ENCODE data around the gene GYPC.

GYPC gene

GRCh38 chr2:126722081-126722480, 66.1 kb downstream of the GYPC start:
- FAIRE-seq (no peak), DNase-seq (ENCODE audit: insufficient read length, low spot score) (no peak)

- DNase-seq (ENCODE audit: insufficient read length, low spot score) (no peak), FAIRE-seq (no peak)
Measured at GRCh38 chr2:126722546-126722945, 66.6 kb downstream of the GYPC start.

GRCh38 chr2:126723281-126723815, 67.4 kb downstream of the GYPC start:
- no peak for DNase-seq (ENCODE audit: insufficient read length, low spot score)
- FAIRE-seq, result no peak

GRCh38 chr2:126725580-126725979, 69.6 kb downstream of the GYPC start:
- FAIRE-seq, result no peak
- DNase-seq (ENCODE audit: insufficient read length, low spot score), result no peak

GRCh38 chr2:126729896-126730295, 73.9 kb downstream of the GYPC start:
- DNase-seq (ENCODE audit: insufficient read length, low spot score) (no peak), FAIRE-seq (no peak)

GRCh38 chr2:126730655-126731054, 74.7 kb downstream of the GYPC start:
- no peak for FAIRE-seq

GRCh38 chr2:126731353-126731752, 75.4 kb downstream of the GYPC start:
- DNase-seq (ENCODE audit: insufficient read length, low spot score) (no peak), FAIRE-seq (no peak)

More at GRCh38 chr2:126730655-126731054, 74.7 kb downstream of the GYPC start:
- DNase-seq (ENCODE audit: insufficient read length, low spot score), result no peak

- DNase-seq (ENCODE audit: insufficient read length, low spot score), result no peak
- no peak for FAIRE-seq
Measured at GRCh38 chr2:126732682-126733245, 76.8 kb downstream of the GYPC start.

- DNase-seq (ENCODE audit: insufficient read length, low spot score) (no peak), FAIRE-seq (no peak)
Measured at GRCh38 chr2:126733795-126734194, 77.8 kb downstream of the GYPC start.

GRCh38 chr2:126736133-126736874, 80.3 kb downstream of the GYPC start:
- FAIRE-seq, result no peak
- DNase-seq (ENCODE audit: insufficient read length, low spot score), result no peak

GRCh38 chr2:126739141-126739540, 83.2 kb downstream of the GYPC start:
- DNase-seq (ENCODE audit: insufficient read length, low spot score) (no peak), FAIRE-seq (no peak)

- DNase-seq (ENCODE audit: insufficient read length, low spot score) (no peak), FAIRE-seq (no peak)
Measured at GRCh38 chr2:126744640-126745039, 88.7 kb downstream of the GYPC start.

Data from GM19239 (cell line).